Adipocyte (in vitro differentiated cells): ENCODE measurements around the gene SIK3.
"Not testable (repeated sequence)": the region's sequence is repeated elsewhere in the genome, so short reads cannot be mapped to it uniquely, and the experiment has no call there.

Experiments used
- DNase-seq: peaks from one replicate; pipeline ENCODE4 v3.0.0-alpha.2; 2015; ENCODE audit warnings: low read depth
- H3K27me3 ChIP-seq: replicated peaks from 2 replicates; pipeline ENCODE4 v1.7.0; 2013; ENCODE audit warnings: mild to moderate bottlenecking, low read length, moderate library complexity; ENCODE audit not compliant: control insufficient read depth, insufficient read depth
- H3K36me3 ChIP-seq: 2 replicates; pipeline ENCODE4 v1.7.0; 2013; ENCODE audit warnings: low read length, mild to moderate bottlenecking, moderate library complexity; ENCODE audit not compliant: control insufficient read depth, insufficient read depth, severe bottlenecking
- H3K4me1 ChIP-seq: 2 replicates; pipeline ENCODE4 v1.7.0; 2013; ENCODE audit warnings: mild to moderate bottlenecking, low read length, moderate library complexity; ENCODE audit not compliant: control insufficient read depth, insufficient read depth
- H3K4me3 ChIP-seq: 2 replicates; pipeline ENCODE4 v1.7.0; 2013; ENCODE audit warnings: mild to moderate bottlenecking, low read length, moderate library complexity
- H3K9ac ChIP-seq: 2 replicates; pipeline ENCODE4 v1.7.0; 2013; ENCODE audit warnings: mild to moderate bottlenecking, low read length, moderate library complexity
- H3K9me3 ChIP-seq: 2 replicates; pipeline ENCODE4 v1.7.0; 2013; ENCODE audit warnings: mild to moderate bottlenecking, low read length, moderate library complexity; ENCODE audit not compliant: control insufficient read depth

Gene SIK3

GRCh38 chr11:117098269-117099232, at the start of gene SIK3:
SIK3 (minus strand) TSS chr11:117098428; CDS start chr11:117098415, 13 bp downstream.
- Histone ChIP-seq H3K4me3 (peak within 1 kb of the TSS; percentile 98), H3K9me3 (no peaks in the 10 kb centered on the region), H3K27me3 (no peaks in the 10 kb centered on the region), H3K4me1 (peaks cover 39% of the 10 kb centered on the region), H3K9ac (peak within 1 kb of the TSS; percentile 94), H3K36me3 (no peaks in the 10 kb centered on the region)
- peak; percentile 98 for DNase-seq

- H3K9ac ChIP-seq, result no peak overlapping the region
- DNase-seq, result peak; percentile 21
- no peaks in the 10 kb centered on the region for H3K27me3 ChIP-seq
- H3K4me1 ChIP-seq, result peaks cover 28% of the 10 kb centered on the region
- H3K9me3 ChIP-seq, result no peaks in the 10 kb centered on the region
- peak overlapping the region; percentile 85 for H3K4me3 ChIP-seq
- H3K36me3 ChIP-seq, result peaks cover 23% of the 10 kb centered on the region
Observed at GRCh38 chr11:117146521-117146920, 48.3 kb upstream of the SIK3 start.

GRCh38 chr11:117145393-117145761, 47.1 kb upstream of the SIK3 start:
- H3K27me3 ChIP-seq, result no peaks in the 10 kb centered on the region
- H3K4me3 ChIP-seq, result peak overlapping the region; percentile 85
- DNase-seq, result peak; percentile 54
- no peaks in the 10 kb centered on the region for H3K9me3 ChIP-seq
- H3K9ac ChIP-seq, result peak overlapping the region; percentile 93
- H3K4me1 ChIP-seq, result peaks cover 28% of the 10 kb centered on the region
- H3K36me3 ChIP-seq, result peaks cover 23% of the 10 kb centered on the region

DNA sequence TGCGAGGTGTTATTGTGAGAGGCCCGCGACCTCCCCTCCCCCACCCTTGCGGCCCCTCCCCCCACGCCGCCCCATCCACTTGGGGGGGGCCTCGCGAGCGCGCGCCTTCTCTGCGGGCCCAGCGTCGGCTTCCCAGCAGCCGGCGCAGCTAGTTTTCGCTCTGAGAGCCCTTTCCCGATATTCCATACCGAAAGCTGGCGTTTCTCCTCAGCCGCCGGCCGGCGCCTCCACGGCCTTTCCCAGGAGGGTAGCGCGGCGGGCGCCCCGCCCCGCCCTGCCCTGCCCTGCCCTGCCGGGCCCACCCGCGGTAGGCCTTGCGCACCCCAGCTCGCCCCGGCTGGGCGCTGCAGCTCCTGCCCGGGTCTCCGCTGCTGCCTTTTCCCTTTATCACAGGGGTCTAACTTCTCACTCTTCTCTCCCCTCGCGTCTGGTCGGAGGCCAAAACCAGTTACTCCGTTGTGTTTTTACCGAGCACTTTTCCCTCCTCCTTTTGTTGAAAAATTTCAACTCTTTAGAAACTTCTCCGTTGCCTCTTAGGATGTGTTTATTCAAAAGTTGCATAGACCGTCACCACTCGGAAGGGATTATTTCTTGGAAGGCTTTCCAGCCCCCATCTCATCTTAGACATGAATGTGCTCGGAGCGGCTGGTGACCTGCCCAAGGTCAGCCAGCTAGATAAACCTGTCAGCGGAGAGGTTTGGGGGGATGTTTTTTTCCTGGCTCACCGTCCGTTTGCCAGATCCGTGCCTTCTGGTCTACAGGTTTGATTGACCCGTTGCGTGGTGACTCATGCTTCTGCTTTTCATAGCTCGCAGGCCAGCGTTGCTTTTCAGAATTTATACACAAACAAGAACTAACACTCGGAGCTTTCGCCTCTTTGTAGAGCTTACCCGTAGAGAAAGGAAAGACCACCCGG, 46.5 kb upstream of the SIK3 start:
- H3K4me1 ChIP-seq, result peaks cover 28% of the 10 kb centered on the region
- H3K27me3 ChIP-seq, result no peaks in the 10 kb centered on the region
- peak overlapping the region; percentile 85 for H3K4me3 ChIP-seq
- no peaks in the 10 kb centered on the region for H3K9me3 ChIP-seq
- H3K36me3 ChIP-seq, result peaks cover 23% of the 10 kb centered on the region
- peak overlapping the region; percentile 93 for H3K9ac ChIP-seq
- DNase-seq, result peak; percentile 85

DNA sequence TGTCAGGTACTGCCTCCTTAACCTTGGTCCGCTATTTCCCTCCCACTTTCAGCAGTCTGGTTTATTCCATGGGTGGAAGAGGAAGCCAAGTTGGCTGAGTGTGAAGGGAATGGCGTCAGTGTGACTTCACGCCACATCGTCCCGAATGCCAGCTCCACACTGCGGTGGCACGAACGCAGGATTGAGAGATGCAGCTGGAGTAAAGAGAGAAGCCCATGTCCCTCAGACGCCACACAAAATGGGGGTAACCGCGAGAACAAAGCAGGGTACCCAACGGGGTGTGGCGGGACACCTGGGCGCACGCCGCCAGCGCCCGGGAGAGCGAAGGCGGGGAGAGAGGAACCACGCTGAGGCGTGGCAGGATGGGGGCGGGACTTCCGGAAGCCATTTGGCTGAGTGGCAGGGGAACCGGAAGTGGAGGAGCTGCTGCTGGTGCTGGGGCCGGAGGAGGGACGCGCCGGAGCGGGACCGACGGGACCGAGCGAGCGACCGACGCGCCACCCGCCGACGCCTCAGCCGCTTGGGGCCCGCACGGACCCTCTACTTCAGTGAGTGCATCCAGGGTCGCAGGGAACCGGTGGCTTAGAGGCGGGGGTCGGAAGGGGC, 45.7 kb upstream of the SIK3 start, which contains the start of gene PAFAH1B2:
Gene PAFAH1B2, plus strand, starts transcription at position 417 of the 606 bp plus-strand sequence. CDS start 8,161 bp downstream, outside the sequence.
- Histone ChIP-seq H3K4me3 (peak within 1 kb of the TSS; percentile 85), H3K4me1 (peaks cover 28% of the 10 kb centered on the region), H3K36me3 (peaks cover 23% of the 10 kb centered on the region), H3K27me3 (no peaks in the 10 kb centered on the region), H3K9me3 (no peaks in the 10 kb centered on the region), H3K9ac (peak within 1 kb of the TSS; percentile 93)
- DNase-seq, result peak; percentile 98

- H3K4me3 ChIP-seq, result peak overlapping the region; percentile 85
- peaks cover 19% of the 10 kb centered on the region for H3K36me3 ChIP-seq
- peak overlapping the region; percentile 93 for H3K9ac ChIP-seq
- H3K4me1 ChIP-seq, result peaks cover 28% of the 10 kb centered on the region
- peak; percentile 66 for DNase-seq
- H3K27me3 ChIP-seq, result no peaks in the 10 kb centered on the region
- no peaks in the 10 kb centered on the region for H3K9me3 ChIP-seq
Observed at GRCh38 chr11:117143390-117143789, 45.2 kb upstream of the SIK3 start.

- not testable (repeated sequence) for H3K27me3 ChIP-seq, H3K4me3 ChIP-seq, H3K36me3 ChIP-seq, H3K9me3 ChIP-seq, DNase-seq, H3K4me1 ChIP-seq, H3K9ac ChIP-seq
Observed at GRCh38 chr11:117137223-117138086, 39.2 kb upstream of the SIK3 start.

DNA sequence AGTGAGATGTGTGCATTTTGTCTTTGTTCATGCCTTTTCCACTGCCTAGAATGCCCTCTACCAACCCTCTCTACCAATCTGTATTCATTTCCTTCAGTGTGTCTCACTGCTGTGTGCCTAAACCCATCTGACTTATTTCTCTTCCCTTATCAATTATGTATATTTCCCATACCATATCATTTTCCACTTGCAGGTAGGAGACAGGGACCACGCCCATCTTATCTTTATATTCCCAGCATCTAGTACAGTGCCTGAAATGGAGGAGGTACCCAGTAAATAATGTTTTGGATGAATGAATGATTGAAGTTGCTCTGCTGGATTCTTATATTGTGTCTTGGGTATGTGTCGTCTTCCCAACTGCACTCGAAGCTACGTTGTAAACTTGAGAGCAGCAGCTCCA, 36.8 kb upstream of the SIK3 start:
- not testable (repeated sequence) for H3K4me1 ChIP-seq, H3K4me3 ChIP-seq, H3K27me3 ChIP-seq, H3K36me3 ChIP-seq, DNase-seq, H3K9me3 ChIP-seq, H3K9ac ChIP-seq

GRCh38 chr11:117134431-117134830, 36.2 kb upstream of the SIK3 start:
- DNase-seq, result no peak
- Histone ChIP-seq H3K9me3 (no peaks in the 10 kb centered on the region), H3K9ac (no peak overlapping the region), H3K4me3 (no peak overlapping the region), H3K27me3 (no peaks in the 10 kb centered on the region), H3K36me3 (no peaks in the 10 kb centered on the region), H3K4me1 (no peaks in the 10 kb centered on the region)

DNA sequence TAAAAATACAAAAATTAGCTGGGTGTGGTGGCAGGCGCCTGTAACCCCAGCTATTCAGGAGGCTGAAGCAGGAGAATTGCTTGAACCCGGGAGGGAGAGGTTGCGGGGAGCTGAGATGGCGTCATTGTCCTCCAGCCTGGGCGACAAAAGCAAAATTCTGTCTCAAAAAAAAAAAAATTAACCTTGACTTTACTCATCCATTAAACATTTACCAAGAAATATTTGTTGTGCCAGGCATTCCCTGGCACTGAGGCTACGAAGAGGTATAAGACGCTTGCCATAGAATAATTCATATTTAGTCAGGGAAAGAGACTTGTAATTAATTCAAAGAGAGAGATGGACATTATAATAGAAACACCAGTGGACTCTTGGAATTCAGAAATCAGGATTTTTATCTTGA, 32.7 kb upstream of the SIK3 start:
- Histone ChIP-seq H3K4me1 (no peaks in the 10 kb centered on the region), H3K9ac (no peak overlapping the region), H3K4me3 (no peak overlapping the region), H3K36me3 (no peaks in the 10 kb centered on the region), H3K9me3 (no peaks in the 10 kb centered on the region), H3K27me3 (peaks cover 16% of the 10 kb centered on the region)
- DNase-seq, result no peak
